NOMO-1 (cell line): Measurements from ENCODE around the gene PNLIPRP3.

ENCODE experiments used
- DNase-seq, 2 experiments: peaks; one replicate each; lab custom pipeline; 2025; ENCODE audit not compliant: unreplicated experiment in 2 of 2; lab: John Stamatoyannopoulos, UW

The PNLIPRP3 gene

GRCh38 chr10:116489460-116489859 lies 61.8 kb downstream of the PNLIPRP3 start:
- DNase-seq = no peak

DNA sequence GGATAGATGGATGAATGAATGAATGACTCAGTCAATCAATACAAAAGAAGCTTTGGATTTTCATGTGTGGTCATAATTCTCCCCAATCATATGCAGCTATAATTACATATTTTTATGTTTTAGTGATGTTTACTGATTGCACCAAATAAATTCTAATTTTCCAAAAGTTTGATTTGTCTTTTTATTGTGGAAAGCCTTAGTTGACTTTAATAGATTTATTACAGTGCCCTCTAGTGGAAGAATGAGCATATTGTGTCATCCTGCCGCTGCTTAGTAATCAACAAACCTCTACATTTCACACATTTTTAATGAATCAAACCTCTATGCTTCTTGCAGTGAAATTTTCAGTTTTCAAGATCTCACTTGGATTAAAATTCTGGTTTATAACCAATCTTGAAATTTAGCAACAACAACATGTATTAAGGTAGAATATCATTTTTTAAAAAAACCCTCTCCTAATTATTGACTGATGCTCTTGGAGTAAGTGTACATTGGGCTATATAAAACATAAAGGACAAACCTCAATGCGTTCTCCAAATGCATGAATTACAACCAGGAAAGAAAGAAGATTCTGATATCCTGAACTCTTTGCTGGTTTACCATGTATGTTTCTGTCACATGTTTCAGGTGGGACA lies 62.5 kb downstream of the PNLIPRP3 start:
- peak in 1 of 2 experiments; percentile 24 for DNase-seq

DNA sequence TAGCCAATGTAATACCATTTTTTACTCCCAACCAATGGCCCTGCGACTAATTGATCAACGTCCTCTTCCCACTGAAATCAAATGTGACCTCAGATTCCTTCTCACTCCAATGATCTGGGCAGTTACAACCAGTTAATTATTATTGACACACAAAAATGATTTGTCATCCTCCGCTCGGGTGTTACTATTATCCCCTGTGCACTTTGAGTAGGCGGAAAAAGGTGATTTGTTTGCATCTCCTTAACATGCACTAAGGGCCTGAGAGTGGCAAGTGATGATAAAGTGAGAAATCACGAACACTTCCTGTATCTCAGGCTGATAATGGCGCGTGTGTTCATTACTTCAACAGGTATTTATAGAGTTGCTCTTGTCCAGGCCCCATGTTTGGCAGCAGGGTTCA lies 77.1 kb downstream of the PNLIPRP3 start:
- DNase-seq = no peak

GRCh38 chr10:116510565-116510964 lies 82.9 kb downstream of the PNLIPRP3 start:
- no peak for DNase-seq

DNA sequence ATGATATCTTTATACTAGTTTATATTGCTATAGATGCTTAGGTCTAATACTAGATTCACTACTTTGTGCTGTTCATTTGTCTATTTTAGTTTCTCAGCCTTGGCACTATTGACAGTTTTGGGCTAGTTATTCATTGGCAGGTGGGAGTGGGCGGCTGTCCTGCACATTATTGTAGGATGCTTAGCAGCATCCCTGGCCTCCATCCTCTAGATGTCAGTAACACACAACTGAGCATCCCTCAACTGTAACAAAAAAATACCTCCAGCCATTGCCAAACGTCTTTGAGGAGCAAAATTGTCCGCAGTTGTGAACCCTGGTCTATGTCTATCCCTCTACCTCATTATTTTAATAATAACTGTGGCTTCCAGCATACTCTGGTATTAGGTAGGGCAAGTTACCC lies 83.7 kb downstream of the PNLIPRP3 start:
- DNase-seq = no peak

DNA sequence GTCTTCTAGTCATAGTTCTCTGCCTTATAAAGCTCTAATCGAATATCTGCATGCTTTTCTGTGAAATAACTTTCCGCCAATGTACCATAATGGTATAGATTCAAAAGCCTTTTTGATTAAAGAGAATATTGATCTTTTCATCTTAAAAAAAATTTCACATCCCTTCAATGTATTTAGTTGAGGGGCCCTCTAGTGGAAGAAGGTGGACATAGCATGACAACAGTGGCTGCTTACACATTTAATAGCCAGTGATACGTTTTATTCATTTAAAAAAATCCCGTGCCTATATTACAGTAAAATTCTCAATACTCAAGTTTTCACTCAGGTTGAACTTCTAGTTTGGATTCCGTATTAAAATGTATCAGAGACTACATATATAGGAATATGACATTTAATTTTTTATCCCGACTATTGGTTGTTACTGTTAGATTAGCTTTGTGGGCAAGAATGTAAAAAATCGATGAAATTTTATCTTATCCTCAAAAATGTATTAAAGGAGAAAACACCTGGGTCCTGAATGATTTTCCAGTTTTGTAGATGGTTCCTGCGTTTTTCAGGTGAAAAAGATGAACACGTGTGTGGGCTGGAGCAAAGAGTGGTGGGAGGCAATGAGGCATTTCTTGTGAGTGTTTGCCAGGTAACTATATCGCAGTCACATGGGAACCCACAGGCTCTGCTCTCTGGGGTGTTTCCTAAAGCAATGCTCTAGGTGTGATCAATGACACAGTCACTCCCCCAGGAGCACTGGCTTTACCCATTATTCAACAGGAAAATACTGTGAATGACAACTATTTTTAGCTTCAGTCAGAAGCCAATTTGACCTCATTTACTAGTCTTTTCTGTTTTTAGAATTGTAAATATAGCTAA lies 94.0 kb downstream of the PNLIPRP3 start:
- DNase-seq = peak in 1 of 2 experiments; percentile 48

DNA sequence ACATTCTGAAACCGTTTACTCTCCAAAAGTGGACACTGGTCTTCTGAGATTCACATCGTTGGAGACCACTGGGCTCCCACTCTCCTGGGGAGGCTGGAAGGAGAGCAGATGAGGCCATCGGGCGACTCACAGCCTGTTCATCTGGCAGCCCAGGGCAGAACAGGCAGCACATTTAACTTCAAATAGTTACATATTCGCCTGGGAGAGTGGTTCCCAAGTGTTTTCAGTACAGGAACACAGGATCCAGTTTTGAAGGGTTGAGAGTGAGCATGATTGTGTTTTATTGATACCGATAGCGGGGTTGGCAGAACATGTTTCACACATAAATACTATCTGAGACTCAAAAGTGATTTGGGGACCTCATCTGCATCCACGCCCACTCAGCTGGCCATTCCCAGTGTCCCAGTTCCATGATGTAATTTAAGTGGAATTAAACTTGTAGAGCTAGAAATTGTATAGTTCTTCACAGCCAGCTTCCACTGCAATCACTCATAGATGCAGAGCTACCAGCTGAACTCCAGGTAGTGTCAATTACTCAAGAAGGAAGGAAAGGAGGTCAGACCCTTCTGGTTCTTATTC lies 95.2 kb downstream of the PNLIPRP3 start:
- DNase-seq = no peak

DNA sequence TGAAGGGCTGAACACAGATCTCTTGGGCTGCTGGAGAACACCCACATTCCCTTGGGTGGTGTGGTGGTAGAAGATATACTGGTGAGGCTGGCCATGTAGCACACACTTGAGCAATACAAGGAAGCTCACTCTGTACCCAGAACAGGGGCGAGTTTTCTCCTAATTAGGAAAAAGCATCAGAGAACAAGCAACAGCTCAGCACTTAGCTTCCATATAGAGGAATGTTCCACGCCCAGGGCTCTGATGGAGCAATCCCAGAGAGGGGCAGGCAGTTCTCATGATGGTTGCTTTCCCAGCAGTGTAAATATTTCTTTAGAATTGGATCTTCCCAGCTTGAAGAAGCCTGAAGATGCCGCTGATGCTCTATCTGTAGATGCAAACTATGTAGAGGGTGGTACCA lies 97.1 kb downstream of the PNLIPRP3 start:
- DNase-seq = no peak

GRCh38 chr10:116526219-116526618 lies 98.6 kb downstream of the PNLIPRP3 start:
- DNase-seq = no peak
